ENCODE results near the gene SAMD9.
"Not testable (repeated sequence)": the region's sequence is repeated elsewhere in the genome, so short reads cannot be mapped to it uniquely, and the experiment has no call there.

The SAMD9 gene

DNA sequence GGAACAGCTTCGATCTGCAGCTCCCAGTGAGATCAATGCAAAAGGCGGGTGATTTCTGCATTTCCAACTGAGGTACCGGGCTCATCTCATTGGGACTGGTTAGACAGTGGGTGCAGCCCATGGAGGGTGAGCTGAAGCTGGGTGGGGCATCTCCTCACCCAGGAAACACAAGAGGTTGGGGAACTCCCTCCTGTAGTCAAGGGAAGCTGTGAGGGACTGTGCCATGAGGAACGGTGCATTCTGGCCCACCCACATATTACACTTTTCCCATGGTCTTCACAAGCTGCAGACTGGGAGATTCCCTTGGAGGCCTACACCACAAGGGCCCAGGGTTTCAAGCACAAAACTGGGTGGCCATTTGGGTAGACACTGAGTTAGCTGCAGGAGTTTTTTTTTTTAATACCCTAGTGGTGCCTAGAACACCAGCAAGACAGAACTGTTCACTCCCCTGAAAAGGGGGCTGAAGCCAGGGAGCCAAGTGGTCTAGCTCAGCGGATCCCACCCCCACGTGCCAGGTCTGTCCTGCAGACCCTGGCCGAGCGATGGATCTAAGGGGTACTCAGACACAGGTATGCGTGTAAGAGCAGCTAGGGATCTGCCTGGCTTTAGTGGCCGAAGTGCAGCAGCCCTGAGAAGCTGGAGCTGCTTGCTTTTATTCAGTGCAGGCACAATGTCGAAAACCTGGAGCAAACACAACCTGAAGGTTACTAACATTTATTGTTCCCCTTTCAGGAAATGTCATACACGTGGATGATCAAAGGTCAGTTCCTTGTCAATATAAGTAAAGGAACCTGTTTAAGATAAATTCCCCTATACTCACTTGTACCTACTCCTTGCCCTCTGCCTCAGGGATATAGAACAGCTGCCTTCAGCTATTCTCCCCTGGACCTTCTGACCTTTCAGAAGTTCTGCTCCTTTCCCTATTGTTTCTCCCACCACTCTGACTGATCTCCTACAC, 3.1 kb upstream of the SAMD9 start:
- no peak overlapping the region for H3K27ac ChIP-seq (ENCODE audit: low read length)
- H3K4me3 ChIP-seq (ENCODE audit: low read length): no peak overlapping the region
- no peaks in the 10 kb centered on the region for H3K9me3 ChIP-seq (ENCODE audit: control insufficient read depth, insufficient read depth, low read length)
- H3K27me3 ChIP-seq (ENCODE audit: control insufficient read depth, insufficient read depth, low read length): no peaks in the 10 kb centered on the region
- H3K4me1 ChIP-seq (ENCODE audit: control insufficient read depth, insufficient read depth, low read length): no peaks in the 10 kb centered on the region
- H3K36me3 ChIP-seq (ENCODE audit: control insufficient read depth, insufficient read depth, low read length): no peaks in the 10 kb centered on the region
- DNase-seq (ENCODE audit: low read depth, low spot score): no peak
- WGBS (ENCODE audit: insufficient coverage, insufficient read length): no CpG with 5 or more reads among the region's 12 CpGs

DNA sequence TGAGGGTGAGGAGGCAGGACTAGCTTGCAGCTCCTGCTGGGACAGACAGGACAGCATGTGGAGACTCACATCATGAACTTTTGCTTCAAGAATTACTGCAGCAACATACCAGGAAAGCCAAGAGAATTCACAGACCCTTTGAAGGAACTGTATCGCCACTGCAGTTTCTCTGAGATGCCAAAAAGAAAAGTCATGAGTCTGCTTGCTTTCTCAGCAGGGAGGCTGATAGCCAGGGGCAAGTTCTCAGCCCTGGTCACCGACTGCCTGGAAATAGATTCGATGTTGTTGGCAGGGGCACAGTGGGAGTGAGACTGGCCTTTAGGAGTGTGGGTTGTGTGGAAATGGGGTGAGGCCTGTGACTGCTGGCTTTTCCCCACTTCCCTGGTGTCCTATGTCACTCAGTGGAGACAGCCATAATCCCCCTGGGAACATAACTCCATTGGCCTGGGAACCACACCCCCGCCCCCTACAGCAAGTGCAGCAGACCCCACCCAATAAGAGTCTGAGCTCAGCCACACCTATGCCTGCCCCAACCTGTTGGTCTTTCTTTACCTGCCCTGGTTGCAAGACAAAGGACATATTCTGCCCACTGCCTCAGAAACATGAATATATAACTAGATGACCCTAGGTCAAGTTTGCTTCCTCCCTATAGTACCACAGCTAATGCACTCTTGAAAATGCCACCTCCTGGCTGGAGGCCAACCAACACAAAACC, 1.6 kb upstream of the SAMD9 start:
- no peak for DNase-seq (ENCODE audit: low read depth, low spot score)
- no CpG with 5 or more reads among the region's 4 CpGs for WGBS (ENCODE audit: insufficient coverage, insufficient read length)
- no peaks in the 10 kb centered on the region for H3K36me3 ChIP-seq (ENCODE audit: control insufficient read depth, insufficient read depth, low read length)
- H3K4me1 ChIP-seq (ENCODE audit: control insufficient read depth, insufficient read depth, low read length): no peaks in the 10 kb centered on the region
- no peak overlapping the region for H3K27ac ChIP-seq (ENCODE audit: low read length)
- H3K27me3 ChIP-seq (ENCODE audit: control insufficient read depth, insufficient read depth, low read length): no peaks in the 10 kb centered on the region
- no peak overlapping the region for H3K4me3 ChIP-seq (ENCODE audit: low read length)
- H3K9me3 ChIP-seq (ENCODE audit: control insufficient read depth, insufficient read depth, low read length): no peaks in the 10 kb centered on the region

DNA sequence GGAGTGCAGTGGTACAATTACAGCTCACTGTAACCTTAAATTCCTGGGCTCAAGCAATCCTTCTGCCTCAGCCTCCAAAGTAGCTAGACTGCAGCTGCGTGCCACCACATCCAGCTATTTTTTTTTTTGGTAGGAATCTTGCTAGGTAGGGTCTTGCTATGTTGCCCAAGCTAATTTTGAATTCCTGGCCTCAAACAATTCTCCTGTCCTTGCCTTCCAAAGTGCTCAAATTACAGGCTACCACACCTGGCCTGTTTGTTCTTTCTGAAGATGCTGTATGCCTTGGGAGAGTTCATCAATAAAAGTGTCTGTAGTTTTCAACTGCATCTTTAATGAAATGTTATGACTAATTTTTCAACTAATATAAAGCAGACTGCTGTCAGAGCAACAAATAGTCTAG, 452 bp downstream of the SAMD9 start:
- H3K27me3 ChIP-seq (ENCODE audit: control insufficient read depth, insufficient read depth, low read length): no peaks in the 10 kb centered on the region
- H3K9me3 ChIP-seq (ENCODE audit: control insufficient read depth, insufficient read depth, low read length): no peaks in the 10 kb centered on the region
- no peak for DNase-seq (ENCODE audit: low read depth, low spot score)
- H3K4me3 ChIP-seq (ENCODE audit: low read length): no peak overlapping the region
- H3K4me1 ChIP-seq (ENCODE audit: control insufficient read depth, insufficient read depth, low read length): no peaks in the 10 kb centered on the region
- no CpG with 5 or more reads among the region's 1 CpG for WGBS (ENCODE audit: insufficient coverage, insufficient read length)
- no peak overlapping the region for H3K27ac ChIP-seq (ENCODE audit: low read length)
- no peaks in the 10 kb centered on the region for H3K36me3 ChIP-seq (ENCODE audit: control insufficient read depth, insufficient read depth, low read length)

DNA sequence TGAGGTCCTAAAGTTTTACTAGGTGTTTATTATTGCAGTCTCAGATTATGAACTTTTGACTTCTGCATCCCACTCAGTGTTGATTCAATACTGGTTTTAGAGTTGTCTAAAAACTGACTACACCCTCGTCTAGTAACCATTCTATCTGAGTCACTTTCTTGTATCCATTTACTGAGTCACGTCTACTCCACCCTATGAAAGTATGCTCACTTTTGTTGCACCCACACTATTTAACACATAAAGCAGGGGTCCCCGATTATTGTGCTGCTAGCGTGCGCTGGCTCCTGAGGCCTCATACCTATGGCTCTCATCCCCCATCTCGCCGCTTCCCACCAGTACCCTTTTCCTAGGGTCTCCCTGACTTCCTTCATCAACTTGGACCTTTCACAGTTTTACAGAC, 2.0 kb downstream of the SAMD9 start:
- no CpG with 5 or more reads among the region's 7 CpGs for WGBS (ENCODE audit: insufficient coverage, insufficient read length)
- H3K36me3 ChIP-seq (ENCODE audit: control insufficient read depth, insufficient read depth, low read length): no peaks in the 10 kb centered on the region
- H3K9me3 ChIP-seq (ENCODE audit: control insufficient read depth, insufficient read depth, low read length): no peaks in the 10 kb centered on the region
- no peaks in the 10 kb centered on the region for H3K27me3 ChIP-seq (ENCODE audit: control insufficient read depth, insufficient read depth, low read length)
- H3K27ac ChIP-seq (ENCODE audit: low read length): no peak overlapping the region
- H3K4me3 ChIP-seq (ENCODE audit: low read length): no peak overlapping the region
- no peaks in the 10 kb centered on the region for H3K4me1 ChIP-seq (ENCODE audit: control insufficient read depth, insufficient read depth, low read length)
- DNase-seq (ENCODE audit: low read depth, low spot score): no peak

DNA sequence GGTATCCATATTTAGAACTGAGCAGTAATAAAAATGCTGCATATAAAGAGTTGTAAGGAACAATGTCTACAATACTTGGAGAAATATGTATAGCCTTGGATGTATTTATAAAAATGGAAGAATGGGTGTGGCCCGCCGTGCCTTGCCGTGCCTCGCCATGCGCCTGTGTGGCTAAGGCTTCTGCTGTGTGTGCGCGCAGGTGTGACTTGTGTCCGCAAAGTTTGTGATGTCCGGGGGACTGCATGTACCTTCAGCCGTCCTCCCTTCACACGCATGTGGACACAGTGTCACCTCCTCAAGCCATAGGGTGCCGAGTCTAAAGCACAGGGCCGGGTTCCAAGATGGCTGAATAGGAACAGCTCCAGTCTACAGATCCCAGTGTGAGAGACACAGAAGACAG, 9.8 kb downstream of the SAMD9 start:
- no peaks in the 10 kb centered on the region for H3K27me3 ChIP-seq (ENCODE audit: control insufficient read depth, insufficient read depth, low read length)
- no peaks in the 10 kb centered on the region for H3K9me3 ChIP-seq (ENCODE audit: control insufficient read depth, insufficient read depth, low read length)
- no peak for DNase-seq (ENCODE audit: low read depth, low spot score)
- no CpG with 5 or more reads among the region's 13 CpGs for WGBS (ENCODE audit: insufficient coverage, insufficient read length)
- H3K27ac ChIP-seq (ENCODE audit: low read length): no peak overlapping the region
- no peaks in the 10 kb centered on the region for H3K36me3 ChIP-seq (ENCODE audit: control insufficient read depth, insufficient read depth, low read length)
- no peaks in the 10 kb centered on the region for H3K4me1 ChIP-seq (ENCODE audit: control insufficient read depth, insufficient read depth, low read length)
- H3K4me3 ChIP-seq (ENCODE audit: low read length): no peak overlapping the region

DNA sequence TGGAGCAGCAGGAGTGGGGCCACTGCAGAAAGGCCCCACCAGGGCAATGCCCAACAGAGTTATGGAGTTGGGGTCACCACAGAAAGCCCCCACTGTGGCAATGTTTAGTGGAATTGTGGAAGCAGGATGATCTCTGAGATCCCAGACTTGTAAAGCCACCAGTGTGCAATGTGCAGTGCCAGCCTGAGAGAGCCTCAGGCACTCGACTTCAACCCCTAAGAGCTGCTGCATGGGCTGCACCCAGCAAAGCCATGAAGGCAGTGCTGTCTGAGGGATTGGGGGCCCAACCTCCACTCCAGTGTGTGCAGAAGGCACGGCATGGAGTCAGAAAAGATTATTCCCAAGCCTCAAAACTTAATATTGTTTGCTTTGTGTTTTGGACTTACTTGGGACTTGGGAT, 20.4 kb downstream of the SAMD9 start:
- H3K36me3 ChIP-seq (ENCODE audit: control insufficient read depth, insufficient read depth, low read length): no peaks in the 10 kb centered on the region
- no peak for DNase-seq (ENCODE audit: low read depth, low spot score)
- no peaks in the 10 kb centered on the region for H3K9me3 ChIP-seq (ENCODE audit: control insufficient read depth, insufficient read depth, low read length)
- H3K4me1 ChIP-seq (ENCODE audit: control insufficient read depth, insufficient read depth, low read length): no peaks in the 10 kb centered on the region
- no peak overlapping the region for H3K4me3 ChIP-seq (ENCODE audit: low read length)
- no CpG with 5 or more reads among the region's 2 CpGs for WGBS (ENCODE audit: insufficient coverage, insufficient read length)
- no peak overlapping the region for H3K27ac ChIP-seq (ENCODE audit: low read length)
- H3K27me3 ChIP-seq (ENCODE audit: control insufficient read depth, insufficient read depth, low read length): no peaks in the 10 kb centered on the region

DNA sequence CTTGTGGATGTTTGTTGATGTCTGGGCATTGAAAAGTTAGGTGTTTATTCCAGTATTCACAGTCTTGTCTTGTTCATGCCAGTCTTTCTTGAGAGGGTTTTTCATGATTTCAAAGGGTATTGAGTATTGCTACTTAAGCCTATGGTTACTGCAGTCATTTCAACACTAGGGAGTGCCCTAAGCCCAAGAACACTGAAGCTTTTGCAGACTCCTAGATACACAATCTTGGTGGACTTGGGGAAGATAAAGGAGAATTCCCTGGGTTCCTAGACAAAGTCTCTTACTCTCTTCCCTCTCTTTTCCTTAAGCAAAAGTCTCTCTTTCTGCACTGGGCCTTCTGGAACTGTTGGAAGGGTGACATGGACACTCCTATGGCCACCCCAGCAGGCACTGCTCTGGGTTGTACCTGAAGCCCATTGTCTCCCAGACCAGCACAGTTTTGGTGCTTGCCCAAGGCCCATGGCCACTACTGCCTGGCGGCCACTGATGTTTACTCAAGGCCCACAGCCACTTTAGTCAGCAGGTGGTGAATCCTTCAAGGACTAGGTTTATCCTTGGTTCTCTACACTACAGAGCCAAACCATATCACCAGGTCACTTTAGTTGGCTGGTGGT, 24.9 kb downstream of the SAMD9 start:
- no peaks in the 10 kb centered on the region for H3K27me3 ChIP-seq (ENCODE audit: control insufficient read depth, insufficient read depth, low read length)
- no peak overlapping the region for H3K27ac ChIP-seq (ENCODE audit: low read length)
- DNase-seq (ENCODE audit: low read depth, low spot score): no peak
- no peaks in the 10 kb centered on the region for H3K4me1 ChIP-seq (ENCODE audit: control insufficient read depth, insufficient read depth, low read length)
- no peaks in the 10 kb centered on the region for H3K36me3 ChIP-seq (ENCODE audit: control insufficient read depth, insufficient read depth, low read length)
- H3K4me3 ChIP-seq (ENCODE audit: low read length): no peak overlapping the region
- WGBS (ENCODE audit: insufficient coverage, insufficient read length): no CpG with 5 or more reads among the region's 1 CpG
- no peaks in the 10 kb centered on the region for H3K9me3 ChIP-seq (ENCODE audit: control insufficient read depth, insufficient read depth, low read length)

DNA sequence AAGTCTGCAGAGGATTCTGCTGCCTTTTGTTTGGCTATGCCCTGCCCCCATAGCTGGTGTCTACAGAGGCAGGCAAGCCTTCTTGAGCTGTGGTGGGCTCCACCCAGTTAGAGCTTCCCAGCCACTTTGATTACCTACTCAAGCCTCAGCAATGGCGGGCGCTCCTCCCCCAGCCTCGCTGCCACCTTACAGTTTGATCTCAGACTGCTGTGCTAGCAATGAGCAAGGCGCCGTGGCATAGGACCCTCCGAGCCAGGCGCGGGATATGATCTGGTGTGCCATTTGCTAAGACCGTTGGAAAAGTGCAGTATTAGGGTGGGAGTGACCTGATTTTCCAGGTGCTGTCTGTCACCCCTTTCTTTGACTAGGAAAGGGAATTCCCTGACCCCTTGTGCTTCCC, 44.4 kb downstream of the SAMD9 start:
- not testable (repeated sequence) for H3K27ac ChIP-seq (ENCODE audit: low read length); H3K36me3 ChIP-seq (ENCODE audit: control insufficient read depth, insufficient read depth, low read length); H3K9me3 ChIP-seq (ENCODE audit: control insufficient read depth, insufficient read depth, low read length); H3K4me1 ChIP-seq (ENCODE audit: control insufficient read depth, insufficient read depth, low read length); DNase-seq (ENCODE audit: low read depth, low spot score); H3K27me3 ChIP-seq (ENCODE audit: control insufficient read depth, insufficient read depth, low read length); H3K4me3 ChIP-seq (ENCODE audit: low read length)
- no CpG with 5 or more reads among the region's 9 CpGs for WGBS (ENCODE audit: insufficient coverage, insufficient read length)

DNA sequence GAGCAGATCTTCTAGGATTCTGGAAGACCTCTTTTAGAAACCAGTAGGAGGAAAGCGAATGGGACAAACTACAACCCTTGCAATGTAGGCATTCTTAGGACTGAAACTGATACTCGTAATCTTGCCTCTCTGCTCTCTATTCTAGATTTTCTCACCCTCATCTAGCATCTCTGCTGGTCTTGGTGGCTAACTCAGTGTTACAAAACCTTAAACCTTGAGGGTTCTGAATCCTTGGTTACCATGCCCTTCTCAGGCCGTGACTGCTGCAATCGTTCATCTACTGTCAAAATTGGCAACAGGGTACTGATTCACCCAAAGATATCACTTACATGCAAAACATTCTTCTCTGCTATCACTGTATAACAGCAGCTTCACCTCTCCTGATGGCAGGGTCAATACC, 55.2 kb downstream of the SAMD9 start:
- no CpG with 5 or more reads among the region's 4 CpGs for WGBS (ENCODE audit: insufficient coverage, insufficient read length)
- Histone ChIP-seq H3K9me3 (ENCODE audit: control insufficient read depth, insufficient read depth, low read length) (no peaks in the 10 kb centered on the region), H3K4me1 (ENCODE audit: control insufficient read depth, insufficient read depth, low read length) (no peaks in the 10 kb centered on the region), H3K27me3 (ENCODE audit: control insufficient read depth, insufficient read depth, low read length) (no peaks in the 10 kb centered on the region), H3K27ac (ENCODE audit: low read length) (no peak overlapping the region), H3K4me3 (ENCODE audit: low read length) (no peak overlapping the region), H3K36me3 (ENCODE audit: control insufficient read depth, insufficient read depth, low read length) (no peaks in the 10 kb centered on the region)
- DNase-seq (ENCODE audit: low read depth, low spot score): no peak

DNA sequence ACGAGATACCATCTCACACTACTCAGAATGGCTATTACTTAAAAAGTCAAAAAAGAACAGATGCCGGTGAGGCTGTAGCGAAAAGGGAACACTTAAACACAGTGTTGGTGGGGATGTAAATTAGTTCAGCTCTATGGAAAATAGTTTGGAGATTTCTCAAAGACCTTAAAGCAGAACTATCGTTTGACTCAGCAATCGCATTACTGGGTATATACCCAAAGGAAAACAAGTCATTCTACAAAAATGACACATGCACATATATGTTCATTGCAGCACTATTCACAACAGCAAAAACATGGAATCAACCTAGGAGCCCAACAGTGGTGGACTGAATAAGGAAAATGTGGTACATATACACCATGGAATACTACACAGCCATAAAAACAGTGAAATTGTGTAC, 56.9 kb downstream of the SAMD9 start:
- H3K27ac ChIP-seq (ENCODE audit: low read length): no peak overlapping the region
- DNase-seq (ENCODE audit: low read depth, low spot score): no peak
- no peaks in the 10 kb centered on the region for H3K27me3 ChIP-seq (ENCODE audit: control insufficient read depth, insufficient read depth, low read length)
- H3K9me3 ChIP-seq (ENCODE audit: control insufficient read depth, insufficient read depth, low read length): no peaks in the 10 kb centered on the region
- H3K4me3 ChIP-seq (ENCODE audit: low read length): no peak overlapping the region
- no peaks in the 10 kb centered on the region for H3K36me3 ChIP-seq (ENCODE audit: control insufficient read depth, insufficient read depth, low read length)
- no peaks in the 10 kb centered on the region for H3K4me1 ChIP-seq (ENCODE audit: control insufficient read depth, insufficient read depth, low read length)
- no CpG with 5 or more reads among the region's 5 CpGs for WGBS (ENCODE audit: insufficient coverage, insufficient read length)
